ENCODE data around the gene TOP3B. TPM values are rescaled to one million over a fixed set of nuclear protein-coding genes. Genes with fewer than 3 reads are reported as not detected.

Gene TOP3B
- 10 to 100 TPM in 3 of 4 donors, 1 to 10 TPM in 1; 8.2 to 15.7 (median 14.2) TPM for total RNA-seq

- Histone ChIP-seq H3K4me3 (peak within 1 kb of the TSS; percentile 77 to 100 (median 90)), H3K9me3 (no peaks in the 10 kb centered on the region), H3K4me1 (peaks cover 12 to 18% of the 10 kb centered on the region in 2 donors), H3K36me3 (no peaks in the 10 kb centered on the region), H3K27me3 (no peaks in the 10 kb centered on the region), H3K27ac (peak within 1 kb of the TSS; percentile 75 to 92 (median 88))
- intact Hi-C loops (cut with DNase I; ENCODE audit: low total_unique reads) = no loop called here
- TF ChIP-seq CTCF (IDR thresholded peaks at IDR 0.05 in 4 of 5, conservative IDR thresholded peaks at IDR 0.05 in 1 of 5) (no peak), POLR2A (IDR thresholded peaks at IDR 0.05) (peak; percentile 40 to 51)
- DNase-seq (peak; percentile 70 to 74), ATAC-seq (peak; percentile 80 to 87)
- in situ Hi-C loops (cut with MboI; ENCODE audit: low sequenced_read_pairs in 4 of 4) = no loop called here
Observed at GRCh38 chr22:21982338-21982965, at the start of gene TOP3B. TSS of gene TOP3B (minus strand) at chr22:21982787. CDS start at chr22:21975709, 7,078 bp downstream.

- Histone ChIP-seq H3K27ac (no peak overlapping the region), H3K9me3 (no peaks in the 10 kb centered on the region), H3K27me3 (no peaks in the 10 kb centered on the region), H3K36me3 (no peaks in the 10 kb centered on the region), H3K4me3 (no peak overlapping the region), H3K4me1 (no peaks in the 10 kb centered on the region)
- DNase-seq = no peak
- no peak for TF ChIP-seq POLR2A (IDR thresholded peaks at IDR 0.05)
- no peak for ATAC-seq
- intact Hi-C loops (cut with DNase I; ENCODE audit: low total_unique reads) (no loop called here), in situ Hi-C loops (cut with MboI; ENCODE audit: low sequenced_read_pairs in 4 of 4) (no loop called here)
Observed at GRCh38 chr22:22031183-22031945, 48.8 kb upstream of the TOP3B start.

GRCh38 chr22:22030493-22031182, 48.1 kb upstream of the TOP3B start:
- no peaks in the 10 kb centered on the region for H3K27me3 ChIP-seq
- no peak for TF ChIP-seq POLR2A (IDR thresholded peaks at IDR 0.05)
- no peak for TF ChIP-seq CTCF (IDR thresholded peaks at IDR 0.05 in 4 of 5, conservative IDR thresholded peaks at IDR 0.05 in 1 of 5)
- no peaks in the 10 kb centered on the region for H3K4me1 ChIP-seq
- no peak for ATAC-seq
- H3K9me3 ChIP-seq = no peaks in the 10 kb centered on the region
- H3K4me3 ChIP-seq = no peak overlapping the region
- intact Hi-C loops (cut with DNase I; ENCODE audit: low total_unique reads) (no loop called here), in situ Hi-C loops (cut with MboI; ENCODE audit: low sequenced_read_pairs in 4 of 4) (no loop called here)
- DNase-seq = no peak
- H3K36me3 ChIP-seq = no peaks in the 10 kb centered on the region
- no peak overlapping the region for H3K27ac ChIP-seq

GRCh38 chr22:22027955-22028354, 45.4 kb upstream of the TOP3B start:
- intact Hi-C loops (cut with DNase I; ENCODE audit: low total_unique reads) = no loop called here
- no peak for TF ChIP-seq POLR2A (IDR thresholded peaks at IDR 0.05)
- no peak for TF ChIP-seq CTCF (IDR thresholded peaks at IDR 0.05 in 4 of 5, conservative IDR thresholded peaks at IDR 0.05 in 1 of 5)
- Histone ChIP-seq H3K4me3 (no peak overlapping the region), H3K27me3 (no peaks in the 10 kb centered on the region), H3K27ac (no peak overlapping the region), H3K36me3 (no peaks in the 10 kb centered on the region), H3K4me1 (no peaks in the 10 kb centered on the region), H3K9me3 (no peaks in the 10 kb centered on the region)
- in situ Hi-C loops (cut with MboI; ENCODE audit: low sequenced_read_pairs in 4 of 4) = no loop called here
- no peak for ATAC-seq
- DNase-seq = no peak

All from gastrocnemius medialis (tissue), 4 donors.